GM18870 (cell line): ENCODE results near the gene LOXL1.
"Not testable (repeated sequence)": the region's sequence is repeated elsewhere in the genome, so short reads cannot be mapped to it uniquely, and the experiment has no call there.

Source experiments
- ATAC-seq: cut with Tn5 transposase; IDR thresholded peaks from one replicate; pipeline ENCODE4 v1.9.1; 2021; ENCODE audit warnings: moderate library complexity; ENCODE audit not compliant: unreplicated experiment

Gene LOXL1

GRCh38 chr15:73972984-73973682 lies 46.9 kb downstream of the LOXL1 start:
- no peak for ATAC-seq

- ATAC-seq: not testable (repeated sequence)
These were observed 47.5 kb downstream of the LOXL1 start for GRCh38 chr15:73973683-73974200.

- ATAC-seq: not testable (repeated sequence)
These were observed 49.3 kb downstream of the LOXL1 start for GRCh38 chr15:73975440-73976125.

GRCh38 chr15:73978896-73979295 lies 52.6 kb downstream of the LOXL1 start:
- ATAC-seq: no peak

GRCh38 chr15:73979636-73980035 lies 53.4 kb downstream of the LOXL1 start:
- ATAC-seq: no peak

- ATAC-seq: no peak
These were observed 55.5 kb downstream of the LOXL1 start for GRCh38 chr15:73981761-73982221.

- ATAC-seq: no peak
These were observed 56.1 kb downstream of the LOXL1 start for GRCh38 chr15:73982222-73982962.

- ATAC-seq: no peak
These were observed 57.0 kb downstream of the LOXL1 start for GRCh38 chr15:73983211-73983727.

GRCh38 chr15:73983773-73984172 lies 57.5 kb downstream of the LOXL1 start:
- ATAC-seq: no peak

GRCh38 chr15:73984208-73984979 lies 58.1 kb downstream of the LOXL1 start:
- ATAC-seq: no peak

- ATAC-seq: no peak
These were observed 59.0 kb downstream of the LOXL1 start for GRCh38 chr15:73985101-73985873.

- no peak for ATAC-seq
These were observed 60.0 kb downstream of the LOXL1 start for GRCh38 chr15:73986055-73986775.

GRCh38 chr15:73986776-73987056 lies 60.5 kb downstream of the LOXL1 start:
- ATAC-seq: no peak

GRCh38 chr15:73987250-73987649 lies 61.0 kb downstream of the LOXL1 start:
- ATAC-seq: no peak

GRCh38 chr15:73987681-73988444 lies 61.6 kb downstream of the LOXL1 start:
- no peak for ATAC-seq

- no peak for ATAC-seq
These were observed 62.2 kb downstream of the LOXL1 start for GRCh38 chr15:73988445-73988969.

- ATAC-seq: no peak
These were observed 62.9 kb downstream of the LOXL1 start for GRCh38 chr15:73989001-73989798.
